GM12801 (cell line): ENCODE results near the gene EME2.

Experiments used
- TF ChIP-seq, protein P1 (sequence below): IDR thresholded peaks from one replicate; pipeline ENCODE4 v1.5.1; 2011; ENCODE audit warnings: control low read depth; ENCODE audit not compliant: insufficient read length; ENCODE audit errors: extremely low read depth

The EME2 gene

DNA sequence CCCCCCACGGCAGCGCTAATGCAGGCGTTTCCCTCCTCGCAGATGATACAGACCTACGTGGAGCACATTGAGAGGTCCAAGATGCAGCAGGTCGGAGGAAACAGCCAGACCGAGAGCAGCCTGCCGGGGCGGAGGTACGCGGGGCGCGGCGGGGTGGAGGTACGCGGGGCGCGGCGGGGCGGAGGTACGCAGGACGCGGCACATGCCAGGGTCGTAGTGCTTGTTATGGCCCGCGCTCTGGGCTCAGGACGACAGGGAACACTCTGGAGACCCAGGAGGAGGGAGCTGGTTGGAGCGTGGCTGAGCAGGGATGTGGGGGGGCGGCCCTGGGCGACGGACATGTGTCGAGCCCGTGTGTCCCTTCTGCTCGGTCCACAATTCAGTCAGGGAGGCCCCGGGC lies 43.2 kb upstream of the EME2 start:
- TF ChIP-seq, protein P1, sequence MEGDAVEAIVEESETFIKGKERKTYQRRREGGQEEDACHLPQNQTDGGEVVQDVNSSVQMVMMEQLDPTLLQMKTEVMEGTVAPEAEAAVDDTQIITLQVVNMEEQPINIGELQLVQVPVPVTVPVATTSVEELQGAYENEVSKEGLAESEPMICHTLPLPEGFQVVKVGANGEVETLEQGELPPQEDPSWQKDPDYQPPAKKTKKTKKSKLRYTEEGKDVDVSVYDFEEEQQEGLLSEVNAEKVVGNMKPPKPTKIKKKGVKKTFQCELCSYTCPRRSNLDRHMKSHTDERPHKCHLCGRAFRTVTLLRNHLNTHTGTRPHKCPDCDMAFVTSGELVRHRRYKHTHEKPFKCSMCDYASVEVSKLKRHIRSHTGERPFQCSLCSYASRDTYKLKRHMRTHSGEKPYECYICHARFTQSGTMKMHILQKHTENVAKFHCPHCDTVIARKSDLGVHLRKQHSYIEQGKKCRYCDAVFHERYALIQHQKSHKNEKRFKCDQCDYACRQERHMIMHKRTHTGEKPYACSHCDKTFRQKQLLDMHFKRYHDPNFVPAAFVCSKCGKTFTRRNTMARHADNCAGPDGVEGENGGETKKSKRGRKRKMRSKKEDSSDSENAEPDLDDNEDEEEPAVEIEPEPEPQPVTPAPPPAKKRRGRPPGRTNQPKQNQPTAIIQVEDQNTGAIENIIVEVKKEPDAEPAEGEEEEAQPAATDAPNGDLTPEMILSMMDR, result no peak

DNA sequence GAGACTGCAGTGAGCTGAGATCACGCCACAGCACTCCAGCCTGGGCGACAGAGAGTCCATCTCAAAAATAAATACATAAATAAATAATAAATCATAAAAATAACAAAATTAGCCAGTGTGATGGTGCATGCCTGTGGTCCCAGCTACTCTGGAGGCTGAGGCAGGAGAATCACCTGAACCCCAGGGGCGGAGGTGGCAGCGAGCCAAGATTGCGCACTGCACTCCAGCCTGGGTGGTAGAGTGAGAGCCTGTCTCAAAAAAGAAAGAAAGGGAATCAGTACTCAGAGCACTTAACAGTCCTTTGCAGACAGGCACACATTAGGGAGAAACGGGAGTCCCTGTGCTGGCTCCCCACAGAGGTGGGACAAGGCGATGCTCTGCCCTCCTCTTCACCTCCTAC lies 41.5 kb upstream of the EME2 start:
- TF ChIP-seq, protein P1, result no peak

DNA sequence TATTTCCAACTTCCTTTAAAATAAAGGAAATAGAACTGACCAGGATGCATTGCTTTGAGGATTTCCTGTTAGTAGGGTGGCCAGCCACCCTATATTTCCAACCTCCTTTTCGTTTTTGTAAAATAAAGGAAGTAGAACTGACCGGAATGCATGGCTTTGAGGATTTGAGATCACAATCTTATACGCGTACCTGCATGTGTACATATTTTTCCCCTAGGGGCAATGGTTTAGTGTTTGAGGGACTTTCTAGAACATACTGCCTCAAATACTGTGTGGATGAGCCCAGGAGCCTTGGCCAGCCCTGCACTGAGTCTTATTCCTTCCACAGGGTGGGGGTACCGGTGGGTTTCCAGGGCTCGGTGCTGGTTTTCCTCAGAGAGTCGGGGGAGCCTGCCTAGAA lies 41.0 kb upstream of the EME2 start:
- TF ChIP-seq, protein P1, result no peak

DNA sequence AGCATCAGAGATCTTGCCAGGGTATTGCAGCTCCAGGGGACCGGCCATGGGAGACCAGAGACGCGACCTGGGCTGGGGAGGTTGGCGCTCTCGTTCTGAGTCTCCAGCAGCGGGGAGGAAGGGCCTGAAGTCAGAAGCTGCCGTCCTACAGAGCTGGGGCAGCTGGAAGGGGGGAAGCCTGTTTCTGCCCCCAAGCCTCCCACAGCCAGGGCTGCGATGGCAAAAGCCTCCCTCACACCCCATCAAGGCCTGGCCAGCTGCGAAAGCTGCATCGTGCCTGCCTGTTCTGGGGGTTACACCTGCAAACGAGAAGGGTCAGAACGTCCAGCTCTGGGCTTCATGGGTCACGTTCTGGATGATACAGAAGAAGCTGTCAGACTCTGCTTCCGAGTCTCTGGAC lies 40.5 kb upstream of the EME2 start:
- TF ChIP-seq, protein P1, result no peak

DNA sequence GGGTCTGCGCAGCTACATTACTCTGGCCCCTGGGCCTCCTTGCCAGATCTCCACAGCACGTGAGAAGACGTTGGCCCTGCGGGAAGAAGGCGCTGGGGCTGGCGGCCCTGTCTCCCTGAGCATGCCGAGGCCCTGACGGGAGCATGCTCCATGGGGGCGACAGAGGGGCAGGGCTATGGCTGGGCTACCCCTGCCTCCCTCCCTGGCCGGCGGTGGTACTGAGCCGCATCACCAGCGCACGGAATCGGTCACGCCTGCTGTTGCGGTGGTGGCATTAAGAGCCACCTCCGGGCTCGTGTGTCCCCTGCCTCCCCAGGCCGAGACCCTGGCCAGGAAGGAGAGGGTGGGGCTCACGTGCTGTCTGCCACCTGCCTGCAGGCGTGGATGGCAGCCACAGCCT lies 38.5 kb upstream of the EME2 start:
- TF ChIP-seq, protein P1, result no peak

DNA sequence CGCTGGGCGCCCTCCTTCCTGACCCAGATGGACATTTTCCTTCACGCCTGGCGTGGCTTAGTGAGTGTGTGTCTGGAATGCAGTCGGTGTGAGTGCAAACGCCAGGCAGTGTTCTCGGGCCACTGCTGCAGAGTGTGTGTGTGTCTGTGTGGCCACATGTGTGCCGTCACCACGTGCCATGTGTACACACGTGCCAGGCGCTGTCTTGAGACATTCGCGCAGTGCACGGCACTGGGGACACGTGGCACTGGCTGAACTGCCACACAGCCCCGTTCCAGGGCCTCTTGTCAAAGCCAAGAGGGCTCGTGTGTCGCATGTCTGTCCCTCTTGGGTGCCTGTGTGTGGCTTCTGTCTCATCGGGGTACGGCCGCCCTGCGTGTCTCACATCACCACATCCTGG lies 37.8 kb upstream of the EME2 start:
- TF ChIP-seq, protein P1, result no peak

DNA sequence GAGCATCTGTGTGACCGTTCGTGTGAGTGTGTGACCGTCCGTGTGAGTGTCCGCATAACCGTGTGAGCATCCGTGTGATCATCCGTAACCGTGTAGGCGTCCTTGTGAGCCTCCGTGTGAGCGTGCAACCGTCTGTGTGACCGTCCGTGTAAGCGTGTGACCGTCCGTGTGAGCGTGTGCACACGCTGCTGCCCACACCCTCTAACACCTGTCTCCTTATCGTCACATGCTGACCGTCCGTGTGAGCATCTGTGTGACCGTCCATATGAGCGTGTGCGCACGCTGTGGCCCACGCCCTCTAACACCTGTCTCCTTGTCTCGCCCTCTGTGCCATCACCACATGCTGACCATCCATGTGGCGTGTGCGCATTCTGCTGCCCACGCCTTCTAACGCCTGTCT lies 32.4 kb upstream of the EME2 start:
- TF ChIP-seq, protein P1, result no peak

DNA sequence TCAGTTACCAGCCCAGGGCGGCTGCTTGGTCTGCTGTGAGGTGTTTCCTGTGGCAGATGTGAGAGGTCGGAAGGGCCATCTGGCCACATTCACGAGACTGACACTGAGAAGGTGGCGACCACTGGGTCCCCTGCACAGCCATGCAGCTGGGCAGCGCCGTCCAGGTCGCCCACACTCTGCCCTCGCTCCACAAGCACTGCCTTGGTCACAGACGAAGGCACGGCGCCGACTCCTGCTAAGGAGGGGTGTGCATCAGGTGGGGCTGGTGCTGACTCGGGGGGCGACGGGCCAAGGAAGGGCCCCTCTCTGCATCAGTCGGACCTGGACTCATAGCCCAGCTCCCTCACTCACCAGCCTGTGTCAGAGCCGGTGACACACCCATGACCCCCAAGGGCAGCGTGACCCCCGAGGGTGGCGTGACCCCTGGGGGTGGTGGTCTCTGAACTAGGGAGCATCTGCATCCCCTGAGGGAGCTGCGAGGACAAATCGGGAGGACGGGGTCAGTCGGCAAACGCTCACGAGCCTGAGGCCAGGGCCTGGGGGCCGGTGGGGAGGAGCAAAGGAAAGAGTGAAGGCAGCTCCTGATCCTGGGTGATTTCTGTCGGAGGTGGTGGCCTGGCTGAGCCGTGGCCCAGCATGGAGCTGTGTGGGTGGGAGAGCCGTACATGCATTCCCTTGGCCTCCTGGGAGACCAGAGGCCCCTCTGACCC lies 31.7 kb upstream of the EME2 start:
- TF ChIP-seq, protein P1, result no peak
